Measurements from ENCODE around the gene PCNX3.

Gene PCNX3

DNA sequence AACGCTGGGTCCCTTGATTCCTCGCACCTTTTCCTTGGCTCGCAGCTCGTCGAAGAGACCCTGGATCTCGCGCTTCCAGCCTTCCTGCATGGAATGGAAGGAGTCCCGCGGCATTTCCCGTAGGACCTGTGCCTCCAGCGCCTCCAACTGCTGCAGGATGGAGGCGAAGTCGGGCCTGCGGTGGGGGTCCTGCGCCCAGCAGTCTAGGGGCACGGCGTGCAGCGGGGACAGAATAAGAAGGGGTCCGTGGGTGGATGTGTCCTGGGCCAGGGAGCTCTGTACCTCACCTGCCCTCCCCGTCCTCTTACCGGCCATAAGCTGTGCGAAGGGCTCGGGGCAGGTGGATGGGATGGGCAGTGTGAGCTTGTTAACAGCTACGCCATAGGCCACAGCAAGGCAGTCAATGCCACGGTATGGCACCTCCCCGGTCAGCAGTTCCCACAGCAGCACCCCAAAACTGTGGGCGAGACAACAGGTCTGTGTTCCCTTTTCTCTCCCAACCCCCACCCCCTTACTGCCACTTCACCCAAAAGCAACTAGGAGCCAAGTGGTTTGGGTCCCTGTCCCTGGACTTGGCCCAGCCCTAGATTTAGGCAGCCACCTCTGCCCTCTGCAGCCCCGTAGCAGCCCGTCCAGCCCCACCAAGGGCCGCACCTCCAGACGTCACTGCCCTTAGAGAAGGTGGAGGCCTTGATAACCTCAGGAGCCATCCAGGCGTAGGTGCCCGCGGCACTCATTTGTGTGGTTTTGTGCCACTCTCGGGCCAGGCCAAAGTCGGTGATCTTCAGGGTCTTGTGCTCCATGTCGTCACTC is 7.8 kb upstream of the PCNX3 start:
- H3K27ac ChIP-seq (ENCODE audit: poor library complexity, severe bottlenecking), result no peak overlapping the region

DNA sequence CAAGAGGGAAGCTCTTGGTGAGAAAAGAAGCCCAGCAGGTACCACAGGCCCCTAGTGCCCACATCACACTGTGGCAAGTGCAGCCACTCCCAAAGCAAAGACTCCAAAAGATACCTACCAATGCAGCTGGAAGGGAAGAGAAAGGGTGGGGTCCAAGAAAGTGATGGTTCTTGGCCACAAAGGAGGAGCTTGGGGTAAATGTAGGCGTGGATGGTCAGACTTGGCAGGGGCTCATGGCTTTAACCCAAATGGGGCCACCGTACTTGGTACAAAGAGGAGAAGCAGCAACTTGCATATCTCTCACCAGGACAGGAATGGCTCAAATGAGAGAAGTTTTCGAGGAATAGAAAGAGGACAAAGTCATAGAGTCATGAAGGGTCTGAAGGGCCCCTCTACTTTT is 6.3 kb upstream of the PCNX3 start:
- DNase-seq (ENCODE audit: low spot score), result no peak
- Histone ChIP-seq H3K36me3 (ENCODE audit: low read depth) (peaks cover 27% of the 10 kb centered on the region), H3K4me3 (ENCODE audit: severe bottlenecking) (no peak overlapping the region), H3K9me3 (ENCODE audit: severe bottlenecking) (no peaks in the 10 kb centered on the region), H3K27ac (ENCODE audit: poor library complexity, severe bottlenecking) (no peak overlapping the region), H3K4me1 (ENCODE audit: insufficient read depth, poor library complexity, severe bottlenecking) (no peaks in the 10 kb centered on the region), H3K27me3 (ENCODE audit: insufficient read depth, poor library complexity, severe bottlenecking) (no peaks in the 10 kb centered on the region)
- TF ChIP-seq, protein P1, sequence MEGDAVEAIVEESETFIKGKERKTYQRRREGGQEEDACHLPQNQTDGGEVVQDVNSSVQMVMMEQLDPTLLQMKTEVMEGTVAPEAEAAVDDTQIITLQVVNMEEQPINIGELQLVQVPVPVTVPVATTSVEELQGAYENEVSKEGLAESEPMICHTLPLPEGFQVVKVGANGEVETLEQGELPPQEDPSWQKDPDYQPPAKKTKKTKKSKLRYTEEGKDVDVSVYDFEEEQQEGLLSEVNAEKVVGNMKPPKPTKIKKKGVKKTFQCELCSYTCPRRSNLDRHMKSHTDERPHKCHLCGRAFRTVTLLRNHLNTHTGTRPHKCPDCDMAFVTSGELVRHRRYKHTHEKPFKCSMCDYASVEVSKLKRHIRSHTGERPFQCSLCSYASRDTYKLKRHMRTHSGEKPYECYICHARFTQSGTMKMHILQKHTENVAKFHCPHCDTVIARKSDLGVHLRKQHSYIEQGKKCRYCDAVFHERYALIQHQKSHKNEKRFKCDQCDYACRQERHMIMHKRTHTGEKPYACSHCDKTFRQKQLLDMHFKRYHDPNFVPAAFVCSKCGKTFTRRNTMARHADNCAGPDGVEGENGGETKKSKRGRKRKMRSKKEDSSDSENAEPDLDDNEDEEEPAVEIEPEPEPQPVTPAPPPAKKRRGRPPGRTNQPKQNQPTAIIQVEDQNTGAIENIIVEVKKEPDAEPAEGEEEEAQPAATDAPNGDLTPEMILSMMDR (IDR thresholded peaks at IDR 0.05; ENCODE audit: poor library complexity, severe bottlenecking), result no peak
- no peak for ATAC-seq (ENCODE audit: low read depth)

More for the DNA sequence above, 7.8 kb upstream of the PCNX3 start:
- Histone ChIP-seq H3K9me3 (ENCODE audit: severe bottlenecking) (no peaks in the 10 kb centered on the region), H3K4me3 (ENCODE audit: severe bottlenecking) (no peak overlapping the region), H3K27me3 (ENCODE audit: insufficient read depth, poor library complexity, severe bottlenecking) (no peaks in the 10 kb centered on the region), H3K36me3 (ENCODE audit: low read depth) (peaks cover 27% of the 10 kb centered on the region), H3K4me1 (ENCODE audit: insufficient read depth, poor library complexity, severe bottlenecking) (no peaks in the 10 kb centered on the region)
- TF ChIP-seq, protein P1 (IDR thresholded peaks at IDR 0.05; ENCODE audit: poor library complexity, severe bottlenecking), result no peak
- DNase-seq (ENCODE audit: low spot score), result no peak
- ATAC-seq (ENCODE audit: low read depth), result no peak

DNA sequence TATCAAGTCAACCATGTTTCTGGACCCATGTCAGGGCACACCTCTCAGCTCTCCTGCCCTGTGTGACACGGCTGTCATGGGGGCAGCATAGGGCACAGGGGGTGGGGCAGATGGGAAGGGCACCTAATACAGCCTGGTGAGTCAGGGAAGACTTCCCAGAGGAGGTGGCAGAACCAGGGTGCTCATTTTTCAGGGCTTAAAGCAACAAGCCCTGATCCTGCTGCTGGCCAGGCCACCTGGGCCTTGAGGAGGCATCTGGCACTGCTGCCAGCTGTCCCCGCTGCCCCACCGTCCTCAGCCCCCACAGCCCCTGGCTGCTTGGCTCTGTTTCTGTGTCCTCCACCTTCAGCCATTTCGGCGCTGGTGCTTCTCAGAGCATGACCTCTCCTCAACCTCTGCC is 5.9 kb upstream of the PCNX3 start:
- no peak for DNase-seq (ENCODE audit: low spot score)
- Histone ChIP-seq H3K4me3 (ENCODE audit: severe bottlenecking) (no peak overlapping the region), H3K9me3 (ENCODE audit: severe bottlenecking) (no peaks in the 10 kb centered on the region), H3K27ac (ENCODE audit: poor library complexity, severe bottlenecking) (no peak overlapping the region), H3K27me3 (ENCODE audit: insufficient read depth, poor library complexity, severe bottlenecking) (no peaks in the 10 kb centered on the region), H3K36me3 (ENCODE audit: low read depth) (peaks cover 27% of the 10 kb centered on the region), H3K4me1 (ENCODE audit: insufficient read depth, poor library complexity, severe bottlenecking) (no peaks in the 10 kb centered on the region)
- ATAC-seq (ENCODE audit: low read depth), result no peak
- TF ChIP-seq, protein P1 (IDR thresholded peaks at IDR 0.05; ENCODE audit: poor library complexity, severe bottlenecking), result no peak

DNA sequence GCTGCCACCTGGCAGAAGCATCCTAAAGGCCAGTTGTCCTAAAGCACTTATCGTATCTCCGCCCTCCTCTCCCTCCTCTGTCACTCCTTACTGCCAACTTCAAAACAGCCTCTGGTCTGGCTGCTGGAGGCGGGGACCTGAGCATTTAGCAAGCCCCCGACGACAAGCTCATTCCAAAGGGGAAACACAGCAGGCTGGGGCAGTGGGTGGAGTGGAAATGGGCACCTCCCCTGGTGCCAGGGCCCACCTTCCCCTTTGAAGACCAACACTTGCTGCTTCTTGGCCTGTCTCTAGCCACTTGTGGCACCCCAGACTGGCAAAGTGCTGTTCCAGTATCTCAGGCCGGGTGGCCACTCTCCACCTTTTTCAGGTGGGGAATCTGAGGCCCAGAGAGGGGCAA is 5.2 kb upstream of the PCNX3 start:
- peaks cover 20% of the 10 kb centered on the region for H3K36me3 ChIP-seq (ENCODE audit: low read depth)
- H3K9me3 ChIP-seq (ENCODE audit: severe bottlenecking), result no peaks in the 10 kb centered on the region
- no peak overlapping the region for H3K4me3 ChIP-seq (ENCODE audit: severe bottlenecking)
- H3K27me3 ChIP-seq (ENCODE audit: insufficient read depth, poor library complexity, severe bottlenecking), result no peaks in the 10 kb centered on the region
- DNase-seq (ENCODE audit: low spot score), result no peak
- no peak for ATAC-seq (ENCODE audit: low read depth)
- TF ChIP-seq, protein P1 (IDR thresholded peaks at IDR 0.05; ENCODE audit: poor library complexity, severe bottlenecking), result no peak
- H3K4me1 ChIP-seq (ENCODE audit: insufficient read depth, poor library complexity, severe bottlenecking), result no peaks in the 10 kb centered on the region
- no peak overlapping the region for H3K27ac ChIP-seq (ENCODE audit: poor library complexity, severe bottlenecking)

Data from RWPE2 (cell line).